ENCODE data around the gene NIP7.

DNA sequence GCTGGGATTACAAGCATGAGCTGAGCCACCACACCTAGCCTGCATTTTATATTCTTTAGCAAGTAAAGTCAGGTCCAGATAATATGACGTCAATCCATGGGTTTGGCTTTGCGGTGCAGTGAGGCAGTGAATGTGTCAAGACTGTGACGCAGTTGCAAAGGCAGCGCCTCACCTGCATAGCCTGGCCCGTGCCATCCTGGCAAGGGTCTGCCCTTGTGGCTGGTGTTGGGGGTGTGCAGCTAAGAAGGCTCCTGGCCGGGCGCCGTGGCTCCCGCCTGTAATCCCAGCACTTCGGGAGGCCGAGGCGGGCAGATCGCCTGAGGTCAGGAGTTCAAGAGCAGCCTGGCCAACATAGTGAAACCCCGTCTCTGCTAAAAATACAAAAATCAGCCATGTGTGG is 16.2 kb upstream of the NIP7 start:
- TF ChIP-seq CTCF (conservative IDR thresholded peaks at IDR 0.05; ENCODE audit: low read depth, low read length) (no peak), EZH2 (IDR thresholded peaks at IDR 0.05; ENCODE audit: low read length, unreplicated experiment) (no peak), EZH2phosphoT487 (IDR thresholded peaks at IDR 0.05; ENCODE audit: borderline replicate concordance, low read length) (no peak)
